ENCODE data around the gene HSD3B7. TPM values are rescaled to one million over a fixed set of nuclear protein-coding genes. Genes with fewer than 3 reads are reported as not detected.

The HSD3B7 gene
- total RNA-seq, 2 experiments from 2014 or later, result 0.45 to 1.3 TPM

- Mint-ChIP-seq H3K27me3 (no peaks in the 10 kb centered on the region), H3K4me1 (ENCODE audit: low read depth) (no peaks in the 10 kb centered on the region), H3K9me3 (no peaks in the 10 kb centered on the region), H3K4me3 (no peak overlapping the region), H3K36me3 (ENCODE audit: low read depth) (no peaks in the 10 kb centered on the region), H3K27ac (no peak overlapping the region)
- CTCF ChIA-PET, result interaction anchor here (1.1 to 1.8 kb wide), 2 partner anchors 18 to 19 kb away, joined by 3 to 8 read pairs; partner anchors contain the start of gene HSD3B7
- intact Hi-C loops (cut with micrococcal nuclease), result no loop called here
- DNase-seq, result no peak
- POLR2A ChIA-PET, result interaction anchor here (1.4 kb wide), 1 partner anchor 10 kb away, joined by 4 read pairs; no protein-coding TSS in a partner anchor
- TF ChIP-seq, protein P1, sequence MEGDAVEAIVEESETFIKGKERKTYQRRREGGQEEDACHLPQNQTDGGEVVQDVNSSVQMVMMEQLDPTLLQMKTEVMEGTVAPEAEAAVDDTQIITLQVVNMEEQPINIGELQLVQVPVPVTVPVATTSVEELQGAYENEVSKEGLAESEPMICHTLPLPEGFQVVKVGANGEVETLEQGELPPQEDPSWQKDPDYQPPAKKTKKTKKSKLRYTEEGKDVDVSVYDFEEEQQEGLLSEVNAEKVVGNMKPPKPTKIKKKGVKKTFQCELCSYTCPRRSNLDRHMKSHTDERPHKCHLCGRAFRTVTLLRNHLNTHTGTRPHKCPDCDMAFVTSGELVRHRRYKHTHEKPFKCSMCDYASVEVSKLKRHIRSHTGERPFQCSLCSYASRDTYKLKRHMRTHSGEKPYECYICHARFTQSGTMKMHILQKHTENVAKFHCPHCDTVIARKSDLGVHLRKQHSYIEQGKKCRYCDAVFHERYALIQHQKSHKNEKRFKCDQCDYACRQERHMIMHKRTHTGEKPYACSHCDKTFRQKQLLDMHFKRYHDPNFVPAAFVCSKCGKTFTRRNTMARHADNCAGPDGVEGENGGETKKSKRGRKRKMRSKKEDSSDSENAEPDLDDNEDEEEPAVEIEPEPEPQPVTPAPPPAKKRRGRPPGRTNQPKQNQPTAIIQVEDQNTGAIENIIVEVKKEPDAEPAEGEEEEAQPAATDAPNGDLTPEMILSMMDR (IDR thresholded peaks at IDR 0.05), result no peak
- no peak for ATAC-seq
Observed at GRCh38 chr16:31003744-31004143, 18.7 kb downstream of the HSD3B7 start.

- no peaks in the 10 kb centered on the region for H3K9me3 Mint-ChIP-seq
- intact Hi-C loops (cut with micrococcal nuclease), result no loop called here
- H3K27ac Mint-ChIP-seq, result no peak overlapping the region
- H3K4me3 Mint-ChIP-seq, result no peak overlapping the region
- peaks cover 1% of the 10 kb centered on the region for H3K4me1 Mint-ChIP-seq (ENCODE audit: low read depth)
- H3K36me3 Mint-ChIP-seq (ENCODE audit: low read depth), result no peaks in the 10 kb centered on the region
- TF ChIP-seq, protein P1 (IDR thresholded peaks at IDR 0.05), result no peak
- ChIA-PET POLR2A (no interaction called here), CTCF (interaction anchor here (0.7 kb wide), 1 partner anchor 34 kb away, joined by 3 read pairs; no protein-coding TSS in a partner anchor)
- H3K27me3 Mint-ChIP-seq, result peaks cover 1% of the 10 kb centered on the region
- no peak for DNase-seq
- no peak for ATAC-seq
Observed at GRCh38 chr16:31004658-31005057, 19.7 kb downstream of the HSD3B7 start.

DNA sequence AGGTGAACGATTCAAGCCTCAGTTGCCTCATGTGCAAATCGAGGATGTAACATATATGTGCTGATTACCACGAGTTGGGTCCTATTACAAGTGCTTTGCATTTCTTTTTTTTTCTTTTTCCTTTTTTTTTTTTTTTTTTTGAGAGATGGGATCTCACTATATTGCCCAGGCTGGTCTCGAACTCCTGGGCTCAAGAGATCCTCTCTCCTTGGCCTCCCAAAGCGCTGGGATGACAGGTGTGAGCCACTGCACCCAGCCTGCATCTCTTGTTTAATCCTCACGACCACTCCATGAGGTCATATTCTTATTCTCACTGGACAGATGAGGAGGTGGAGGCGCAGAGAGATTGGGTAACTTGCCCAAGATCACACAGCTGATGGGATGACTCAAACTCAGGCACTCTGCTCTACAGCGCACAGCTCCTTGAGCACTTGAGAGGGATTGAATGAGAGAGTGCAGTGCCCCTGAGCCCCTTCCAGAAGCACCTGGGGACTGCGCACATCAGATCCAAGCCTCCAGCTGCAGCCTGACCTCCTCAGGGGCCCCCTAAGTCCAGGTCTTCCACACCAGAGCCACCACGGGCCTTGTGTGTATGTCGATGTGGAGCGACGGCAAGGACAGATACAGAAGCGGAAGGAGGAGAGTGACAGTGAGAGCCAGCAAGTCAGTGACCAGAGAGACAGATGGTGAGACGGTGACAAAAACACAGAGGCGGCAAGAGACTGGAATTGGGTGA, 20.5 kb downstream of the HSD3B7 start:
- Mint-ChIP-seq H3K4me3 (no peak overlapping the region), H3K36me3 (ENCODE audit: low read depth) (no peaks in the 10 kb centered on the region), H3K27ac (no peak overlapping the region), H3K27me3 (peaks cover 3% of the 10 kb centered on the region), H3K9me3 (no peaks in the 10 kb centered on the region), H3K4me1 (ENCODE audit: low read depth) (peaks cover 6% of the 10 kb centered on the region)
- ATAC-seq (no peak), DNase-seq (no peak)
- POLR2A ChIA-PET, result no interaction called here
- intact Hi-C loops (cut with micrococcal nuclease), result no loop called here
- CTCF ChIA-PET, result interaction anchor here (1.2 kb wide), 1 partner anchor 8 kb away, joined by 3 read pairs; no protein-coding TSS in a partner anchor
- TF ChIP-seq, protein P1 (IDR thresholded peaks at IDR 0.05), result no peak

GRCh38 chr16:31006086-31006385, 21.0 kb downstream of the HSD3B7 start:
- TF ChIP-seq, protein P1 (IDR thresholded peaks at IDR 0.05), result no peak
- Mint-ChIP-seq H3K36me3 (ENCODE audit: low read depth) (no peaks in the 10 kb centered on the region), H3K27ac (no peak overlapping the region), H3K9me3 (no peaks in the 10 kb centered on the region), H3K4me1 (ENCODE audit: low read depth) (peaks cover 9% of the 10 kb centered on the region), H3K4me3 (no peak overlapping the region), H3K27me3 (peaks cover 6% of the 10 kb centered on the region)
- intact Hi-C loops (cut with micrococcal nuclease), result no loop called here
- ChIA-PET POLR2A (no interaction called here), CTCF (interaction anchor here (1.2 kb wide), 1 partner anchor 9 kb away, joined by 3 read pairs; no protein-coding TSS in a partner anchor)
- ATAC-seq (no peak), DNase-seq (no peak)

GRCh38 chr16:31006589-31006988, 21.6 kb downstream of the HSD3B7 start:
- H3K4me3 Mint-ChIP-seq, result no peak overlapping the region
- H3K27ac Mint-ChIP-seq, result no peak overlapping the region
- H3K27me3 Mint-ChIP-seq, result peaks cover 12% of the 10 kb centered on the region
- TF ChIP-seq, protein P1 (IDR thresholded peaks at IDR 0.05), result no peak
- CTCF ChIA-PET, result interaction anchor here (1.2 kb wide), 1 partner anchor 9 kb away, joined by 3 read pairs; no protein-coding TSS in a partner anchor
- intact Hi-C loops (cut with micrococcal nuclease), result no loop called here
- no peaks in the 10 kb centered on the region for H3K9me3 Mint-ChIP-seq
- H3K36me3 Mint-ChIP-seq (ENCODE audit: low read depth), result no peaks in the 10 kb centered on the region
- DNase-seq (no peak), ATAC-seq (no peak)
- POLR2A ChIA-PET, result no interaction called here
- peaks cover 11% of the 10 kb centered on the region for H3K4me1 Mint-ChIP-seq (ENCODE audit: low read depth)
